Adrenal gland (tissue), 12 donors: ENCODE data around the gene SGPL1. TPM values are rescaled to one million over a fixed set of nuclear protein-coding genes. Genes with fewer than 3 reads are reported as not detected.

Experiments
- DNase-seq, 7 donors: peaks; one replicate each; pipeline ENCODE4 v3.0.0-alpha.2; 2019 to 2020
- H3K27ac ChIP-seq, 5 donors: fragments of 200-600 bp; sonication (generic) in 4 of 5; 1 replicate in 3 of 5; 2 replicates in 2 of 5; pipeline versions ENCODE4 v1.5.1 to v1.8.0; 2016 to 2020; ENCODE audit warnings: mild to moderate bottlenecking in 1 of 5
- H3K27me3 ChIP-seq: fragments of 200-600 bp; 2 replicates; pipeline ENCODE4 v1.8.0; 2021
- H3K36me3 ChIP-seq, 2 donors: fragments of 200-600 bp; replicated peaks in 1 of 2; 1 replicate in 1 of 2; 2 replicates in 1 of 2; pipeline versions ENCODE4 v1.5.1 to v1.8.0; 2018 to 2022
- H3K4me1 ChIP-seq, 2 donors: fragments of 200-600 bp; replicated peaks in 1 of 2; 1 replicate in 1 of 2; 2 replicates in 1 of 2; pipeline versions ENCODE4 v1.5.1 to v1.8.0; 2018 to 2021
- H3K4me3 ChIP-seq, 4 donors: fragments of 200-600 bp; sonication (generic) in 3 of 4; one replicate each; pipeline ENCODE4 v1.5.1; 2016 to 2018
- H3K9me3 ChIP-seq, 3 donors: fragments of 200-600 bp; sonication (generic) in 1 of 3; replicated peaks in 1 of 3; 1 replicate in 2 of 3; 2 replicates in 1 of 3; pipeline versions ENCODE4 v1.5.1 to v1.8.0; 2016 to 2021
- POLR2A ChIP-seq, 2 donors: fragments of 450-650 bp; IDR thresholded peaks; one replicate each; pipeline ENCODE4 v1.6.1; 2017; ENCODE audit warnings: antibody characterized with exemption in 2 of 2, mild to moderate bottlenecking in 2 of 2, moderate library complexity in 1 of 2
- WGBS, 4 donors: extraction: QIAGEN DNeasy Blood & Tissue Kit in 2 of 4; methylation state at CpG; one replicate each; pipeline versions ENCODE4 v1.1.5 to v1.1.7; 2013 to 2017; 5-methylcytosine and 5-hydroxymethylcytosine counted together
- intact Hi-C, 2 donors: fragments of 100-400 bp; cut with DNase I; formaldehyde crosslinking; loops; one replicate each; pipeline versions ENCODE4 v1.14.1 to v1.15.0; 2022 to 2023
- polyA plus RNA-seq, 3 donors: library from polyadenylated mRNA; stranded (reverse); fragments of 200-250 nt in 2 of 3; fragments of 350-450 nt in 1 of 3; fragmentation: Illumina TruSeq in 1 of 3; extraction: RNeasy Lipid Tissue Mini Kit (QIAGEN cat#74804) in 1 of 3; gene quantifications; one replicate each; pipeline ENCODE4 v1.2.3, GENCODE V29; 2013 to 2014
- total RNA-seq, 9 donors: library from RNA; depleted of rRNA in 4 of 9; stranded (reverse); fragments of >200 nt in 4 of 9; fragments of 120-200 nt in 1 of 9; fragmentation: NEBNext Ultra II Directional in 1 of 9; extraction: Animal tissue kit (Norgen Biotek cat#: 25700) in 1 of 9; gene quantifications; one replicate each; pipeline versions ENCODE4 v1.1.0 to v1.2.4, GENCODE V29; 2013 to 2023
- TF ChIP-seq, protein P1 (sequence below), 6 experiments: fragments of 450-650 bp in 4 of 6; fragments of 200-600 bp in 2 of 6; sonication (generic) in 1 of 6; IDR thresholded peaks; 1 replicate in 5 of 6; 2 replicates in 1 of 6; pipeline versions ENCODE4 v1.5.1 to v1.8.0; 2016 to 2021; ENCODE audit warnings: antibody characterized with exemption in 6 of 6, mild to moderate bottlenecking in 2 of 6, moderate library complexity in 1 of 6
- donor health status: healthy with polysubstance abuse.
- donor health status: Bipolar disorder and iron deficiency.
- donor health status: DM: yes; HTN: yes; CAD: no.
- donor health status: DM: no; HTN: no; CAD: no.
- donor health status: DM: no; HTN: no; CAD: no.
- donor health status: DM: yes; HTN: yes; CAD: no.

SGPL1 gene
- total and polyA plus RNA-seq, 12 donors: 8.7 to 47.9 (median 33.2) TPM

- intact Hi-C loops: loop anchor here in 1 of 2 donors (10.0 kb wide), 1 partner anchor 288 kb away; the partner anchor contains the start of gene UNC5B
- no peak overlapping the region for H3K4me3 ChIP-seq
- no peaks in the 10 kb centered on the region for H3K36me3 ChIP-seq
- peaks cover 9% of the 10 kb centered on the region for H3K27me3 ChIP-seq
- no peak for DNase-seq
- WGBS, 4 donors: 67 to 73% (median 68%) methylated on average over 17 to 18 of the region's 18 CpGs
- no peak overlapping the region for H3K27ac ChIP-seq
- no peaks in the 10 kb centered on the region for H3K9me3 ChIP-seq
- no peaks in the 10 kb centered on the region for H3K4me1 ChIP-seq
- TF ChIP-seq, protein P1, sequence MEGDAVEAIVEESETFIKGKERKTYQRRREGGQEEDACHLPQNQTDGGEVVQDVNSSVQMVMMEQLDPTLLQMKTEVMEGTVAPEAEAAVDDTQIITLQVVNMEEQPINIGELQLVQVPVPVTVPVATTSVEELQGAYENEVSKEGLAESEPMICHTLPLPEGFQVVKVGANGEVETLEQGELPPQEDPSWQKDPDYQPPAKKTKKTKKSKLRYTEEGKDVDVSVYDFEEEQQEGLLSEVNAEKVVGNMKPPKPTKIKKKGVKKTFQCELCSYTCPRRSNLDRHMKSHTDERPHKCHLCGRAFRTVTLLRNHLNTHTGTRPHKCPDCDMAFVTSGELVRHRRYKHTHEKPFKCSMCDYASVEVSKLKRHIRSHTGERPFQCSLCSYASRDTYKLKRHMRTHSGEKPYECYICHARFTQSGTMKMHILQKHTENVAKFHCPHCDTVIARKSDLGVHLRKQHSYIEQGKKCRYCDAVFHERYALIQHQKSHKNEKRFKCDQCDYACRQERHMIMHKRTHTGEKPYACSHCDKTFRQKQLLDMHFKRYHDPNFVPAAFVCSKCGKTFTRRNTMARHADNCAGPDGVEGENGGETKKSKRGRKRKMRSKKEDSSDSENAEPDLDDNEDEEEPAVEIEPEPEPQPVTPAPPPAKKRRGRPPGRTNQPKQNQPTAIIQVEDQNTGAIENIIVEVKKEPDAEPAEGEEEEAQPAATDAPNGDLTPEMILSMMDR (IDR thresholded peaks at IDR 0.05): no peak
- no peak for TF ChIP-seq POLR2A (IDR thresholded peaks at IDR 0.05)
Measured at GRCh38 chr10:70926226-70927000, 110.7 kb downstream of the SGPL1 start.

DNA sequence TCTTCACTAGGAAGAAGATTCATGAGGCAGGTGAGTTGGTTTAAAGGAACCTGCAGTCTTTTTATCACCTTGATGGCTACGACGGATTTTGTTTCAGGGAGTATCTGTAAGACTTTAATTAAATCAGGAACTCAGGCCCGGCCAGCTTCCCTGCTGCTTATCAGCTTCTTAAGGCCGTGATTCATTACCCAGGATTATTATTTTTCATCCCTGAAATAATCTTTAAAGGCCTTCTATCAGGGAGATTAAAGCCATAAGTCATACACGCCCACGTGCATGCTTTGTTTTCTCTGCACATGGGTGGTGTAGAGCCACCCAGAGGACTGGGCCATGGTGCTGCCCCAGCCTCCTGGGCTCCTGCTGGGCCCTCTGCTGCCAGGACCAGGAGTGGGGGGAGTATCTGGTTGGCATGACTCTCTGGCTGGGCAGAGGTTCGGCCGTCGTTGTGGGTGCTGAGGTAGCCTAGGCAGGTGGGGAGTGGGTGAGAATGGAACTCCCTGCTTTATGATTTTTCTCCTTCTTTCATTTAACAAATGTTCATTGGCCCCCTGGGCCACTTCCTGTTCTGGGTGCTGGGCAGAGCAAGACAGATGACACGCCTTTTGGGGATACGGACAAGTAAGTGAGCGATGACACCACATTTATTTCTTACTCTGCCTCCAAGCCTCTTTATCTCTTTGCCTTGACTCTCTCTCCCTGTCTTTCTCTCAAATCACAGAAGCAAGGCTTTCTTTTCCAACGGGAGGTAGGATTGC, 111.6 kb downstream of the SGPL1 start:
- Histone ChIP-seq H3K36me3 (no peaks in the 10 kb centered on the region), H3K4me3 (no peak overlapping the region), H3K9me3 (no peaks in the 10 kb centered on the region), H3K27ac (no peak overlapping the region), H3K27me3 (peaks cover 9% of the 10 kb centered on the region), H3K4me1 (no peaks in the 10 kb centered on the region)
- DNase-seq: peak in 3 of 7 donors; percentile 17 to 52 (median 38)
- intact Hi-C loops: loop anchor here in 1 of 2 donors (10.0 kb wide), 1 partner anchor 287 kb away; the partner anchor contains the start of gene UNC5B
- WGBS, 4 donors: 43 to 54% (median 50%) methylated on average over 13 of the region's 13 CpGs
- TF ChIP-seq, protein P1 (IDR thresholded peaks at IDR 0.05): no peak
- no peak for TF ChIP-seq POLR2A (IDR thresholded peaks at IDR 0.05)

GRCh38 chr10:70928140-70928539, 112.4 kb downstream of the SGPL1 start:
- H3K36me3 ChIP-seq: no peaks in the 10 kb centered on the region
- H3K9me3 ChIP-seq: no peaks in the 10 kb centered on the region
- no peak for TF ChIP-seq POLR2A (IDR thresholded peaks at IDR 0.05)
- TF ChIP-seq, protein P1 (IDR thresholded peaks at IDR 0.05): no peak
- intact Hi-C loops: loop anchor here in 1 of 2 donors (10.0 kb wide), 1 partner anchor 287 kb away; the partner anchor contains the start of gene UNC5B
- no peaks in the 10 kb centered on the region for H3K4me1 ChIP-seq
- no peak for DNase-seq
- no peak overlapping the region for H3K4me3 ChIP-seq
- WGBS, 4 donors: 69 to 90% (median 76%) methylated on average over 2 to 8 of the region's 8 CpGs
- no peak overlapping the region for H3K27ac ChIP-seq
- H3K27me3 ChIP-seq: peaks cover 15% of the 10 kb centered on the region

- no peaks in the 10 kb centered on the region for H3K9me3 ChIP-seq
- H3K4me3 ChIP-seq: no peak overlapping the region
- DNase-seq: no peak
- no peaks in the 10 kb centered on the region for H3K4me1 ChIP-seq
- TF ChIP-seq POLR2A (IDR thresholded peaks at IDR 0.05): no peak
- TF ChIP-seq, protein P1 (IDR thresholded peaks at IDR 0.05): no peak
- 73 to 79% (median 75%) methylated on average over 17 of the region's 17 CpGs for WGBS, 4 donors
- H3K27ac ChIP-seq: no peak overlapping the region
- H3K27me3 ChIP-seq: peaks cover 5% of the 10 kb centered on the region
- intact Hi-C loops: no loop called here
- no peaks in the 10 kb centered on the region for H3K36me3 ChIP-seq
Measured at GRCh38 chr10:70930263-70931000, 114.7 kb downstream of the SGPL1 start.
